Hematopoietic multipotent progenitor cell treated with erythropoietin and hydrocortisone succinate and interleukin-3 and kit ligand, for 8 days (in vitro differentiated cells): ENCODE data around the gene CELA3A.

ENCODE experiments used
- DNase-seq: peaks from one replicate; pipeline ENCODE4 v3.0.0-alpha.2; 2015

Gene CELA3A

DNA sequence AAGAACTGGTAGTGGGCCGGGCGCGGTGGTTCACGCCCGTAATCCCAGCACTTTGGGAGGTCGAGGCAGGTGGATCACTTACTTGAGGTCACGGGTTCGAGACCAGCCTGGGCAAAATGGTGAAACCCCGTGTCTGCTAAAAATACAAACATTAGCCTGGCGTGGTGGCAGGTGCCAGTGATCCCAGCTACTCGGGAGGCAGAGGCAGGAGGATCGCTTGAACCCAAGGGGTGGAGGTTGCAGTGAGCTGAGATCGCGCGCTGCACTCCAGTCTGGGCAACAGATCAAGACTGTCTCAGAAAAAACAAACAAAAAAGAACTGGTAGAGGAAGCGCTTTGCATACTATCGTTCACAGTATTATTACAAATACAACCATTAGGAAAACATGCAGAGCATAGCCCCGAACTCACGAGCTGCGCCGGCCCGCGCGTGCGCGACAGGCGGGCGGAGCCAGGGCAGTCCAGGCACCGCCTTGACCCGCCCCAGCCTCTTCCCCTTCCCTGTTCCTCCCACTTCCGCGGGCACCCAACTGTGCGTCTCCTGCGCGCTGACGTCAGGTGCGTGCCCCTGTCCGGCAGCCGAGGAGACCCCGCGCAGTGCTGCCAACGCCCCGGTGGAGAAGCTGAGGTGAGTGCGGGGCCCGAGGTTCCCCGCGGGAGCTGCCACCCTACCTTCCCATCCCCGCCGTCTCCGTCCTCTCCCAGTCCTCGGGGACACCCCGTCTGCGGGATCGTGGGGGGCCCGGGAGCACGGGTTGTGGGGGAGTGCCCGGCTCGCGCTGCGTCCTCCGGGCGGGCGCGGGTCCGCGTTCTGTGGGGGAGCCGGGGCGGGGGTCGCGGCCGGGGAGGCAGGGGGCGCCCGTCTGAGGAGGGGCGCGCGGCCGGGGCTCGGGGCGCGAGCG is 50.9 kb downstream of the CELA3A start, which contains the start of gene CDC42:
Gene CDC42, plus strand, starts transcription at position 595 of the 902 bp plus-strand sequence. CDS start 25,770 bp downstream, outside the sequence.
- DNase-seq: peak; percentile 97

DNA sequence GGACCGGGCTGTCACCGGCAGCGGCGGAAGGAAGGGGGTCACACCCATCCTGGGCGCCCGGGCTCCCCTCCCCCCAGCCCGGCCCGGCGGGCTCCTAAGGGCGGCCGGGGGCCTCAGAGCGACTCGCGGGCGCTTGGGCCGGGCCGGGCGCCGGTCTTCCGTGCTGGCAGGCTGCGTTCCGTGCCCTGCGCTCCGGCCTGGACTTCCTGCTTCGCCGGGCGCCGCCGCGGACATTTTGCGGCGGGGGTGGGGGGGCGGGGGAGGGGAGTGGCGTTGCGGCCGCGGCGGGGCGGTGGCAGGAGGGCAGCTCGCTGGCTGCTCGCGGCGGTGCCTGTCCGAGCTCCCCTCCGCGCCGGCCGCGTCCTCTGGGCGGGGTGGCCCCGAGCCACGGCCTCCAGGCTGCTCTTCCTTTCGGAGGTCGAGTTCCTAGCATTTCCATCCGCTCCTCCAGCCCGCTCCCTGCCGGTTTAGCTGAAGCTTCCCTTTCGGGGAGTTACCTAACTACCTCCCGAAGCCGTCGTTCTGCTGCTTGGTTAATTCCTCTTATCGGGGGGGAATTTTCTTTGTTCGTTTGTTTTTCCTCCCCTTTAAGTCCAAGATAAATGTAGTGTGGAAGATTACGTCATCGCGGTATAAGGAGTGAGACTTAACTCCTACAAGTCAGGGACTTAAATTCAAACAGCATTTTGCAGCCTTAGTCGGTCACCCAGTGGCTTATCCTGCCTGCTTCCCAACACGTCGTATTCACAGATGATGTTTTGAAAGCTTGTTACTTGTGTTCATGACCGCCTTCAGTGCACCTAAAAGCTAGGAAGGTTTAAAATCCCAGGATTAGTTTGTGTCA is 51.8 kb downstream of the CELA3A start:
- DNase-seq: peak; percentile 84

DNA sequence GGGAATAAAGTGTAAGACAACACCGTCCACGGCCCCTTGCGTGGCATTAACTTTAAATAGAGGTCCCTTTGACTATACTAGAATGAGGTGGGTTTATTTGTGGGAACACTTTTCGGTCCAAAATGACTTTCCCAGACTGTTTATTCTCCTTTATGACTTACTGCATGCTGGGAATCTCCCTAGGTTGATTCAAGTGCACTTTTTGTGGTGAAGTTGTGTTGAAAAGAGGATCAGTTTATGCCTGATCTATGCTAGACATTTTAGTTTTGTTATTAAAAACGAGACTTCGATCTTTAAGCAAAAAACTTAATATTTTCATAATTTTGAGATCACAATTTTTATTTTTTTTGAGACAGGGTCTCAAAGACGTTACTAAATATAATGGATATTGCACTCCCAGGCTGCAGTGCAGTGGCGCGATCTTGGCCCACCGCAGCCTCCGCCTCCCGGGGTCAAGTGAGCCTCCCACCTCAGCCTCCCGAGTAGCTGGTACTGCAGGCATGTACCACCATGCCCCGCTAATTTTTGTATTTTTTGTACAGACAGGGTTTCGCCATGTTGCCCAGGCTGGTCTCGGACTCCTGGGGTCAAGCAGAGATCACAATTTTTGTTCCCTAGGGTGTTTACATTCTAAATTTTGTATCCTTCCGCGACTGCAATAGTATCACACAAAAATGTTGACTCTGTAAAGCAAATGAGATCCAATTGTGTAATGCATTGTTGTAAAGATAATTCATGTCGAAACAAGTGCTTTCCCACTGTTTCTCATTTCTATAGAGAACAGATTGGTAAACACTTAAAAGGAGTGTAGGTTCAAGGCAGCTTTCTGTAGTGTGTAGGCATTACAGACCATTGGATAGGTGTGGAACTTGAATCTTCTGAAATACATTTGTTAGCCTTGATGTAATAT is 52.7 kb downstream of the CELA3A start:
- DNase-seq: no peak

DNA sequence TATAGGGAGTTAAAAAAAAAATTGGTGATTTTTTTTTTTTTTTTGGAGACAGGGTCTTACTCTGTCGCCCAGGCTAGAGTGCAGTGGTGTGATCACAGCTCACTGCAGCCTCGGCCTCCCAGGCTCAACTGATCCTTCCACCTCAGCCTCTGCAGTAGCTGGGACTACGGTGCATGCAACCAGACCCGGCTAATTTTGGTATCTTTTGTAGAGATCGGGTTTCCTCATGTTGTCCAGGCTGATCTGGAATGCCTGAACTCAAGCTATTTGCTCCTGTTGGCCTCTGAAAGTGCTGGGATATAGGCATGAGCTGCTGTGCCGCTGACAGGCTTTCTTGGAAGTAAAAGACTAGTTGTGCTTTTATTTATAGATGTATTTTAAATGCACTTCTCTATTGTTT is 54.0 kb downstream of the CELA3A start:
- no peak for DNase-seq

DNA sequence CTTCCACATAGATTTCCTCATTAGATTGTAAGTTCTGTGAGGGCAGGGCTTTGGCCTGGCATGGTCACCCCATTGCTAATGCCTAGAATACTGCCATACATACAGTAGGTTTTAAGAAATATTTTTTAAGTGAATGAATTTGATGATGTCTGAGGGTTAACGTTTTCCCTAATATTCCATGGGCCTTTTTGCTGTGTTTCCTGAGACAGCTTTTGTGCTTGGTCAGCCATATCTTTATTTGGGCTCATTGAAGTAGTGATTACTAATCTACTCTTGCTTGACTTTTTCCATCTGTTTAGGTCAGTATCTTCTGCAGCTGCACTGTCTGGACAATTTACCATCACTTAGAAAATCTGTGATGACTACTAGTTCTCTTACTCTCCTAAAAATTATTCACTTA is 54.6 kb downstream of the CELA3A start:
- DNase-seq: no peak

DNA sequence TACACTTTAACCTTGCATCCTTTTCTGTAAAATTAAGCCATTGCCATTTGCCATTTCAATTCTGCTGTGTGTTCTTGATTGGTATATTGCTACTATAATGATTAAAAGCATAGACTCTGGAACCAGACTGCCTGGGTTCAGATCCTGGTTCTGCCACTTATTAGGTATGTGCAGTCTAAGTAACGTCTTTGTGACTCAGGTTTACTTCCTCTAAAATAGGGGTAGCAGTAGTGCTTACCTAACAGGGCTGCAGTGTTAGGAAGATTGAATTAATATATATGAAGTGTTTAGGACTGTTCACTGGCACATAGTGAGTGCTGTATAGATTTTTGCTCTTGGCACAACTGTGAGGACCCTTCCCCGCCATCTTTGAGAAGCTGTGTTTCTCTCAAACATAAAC is 55.5 kb downstream of the CELA3A start:
- no peak for DNase-seq

DNA sequence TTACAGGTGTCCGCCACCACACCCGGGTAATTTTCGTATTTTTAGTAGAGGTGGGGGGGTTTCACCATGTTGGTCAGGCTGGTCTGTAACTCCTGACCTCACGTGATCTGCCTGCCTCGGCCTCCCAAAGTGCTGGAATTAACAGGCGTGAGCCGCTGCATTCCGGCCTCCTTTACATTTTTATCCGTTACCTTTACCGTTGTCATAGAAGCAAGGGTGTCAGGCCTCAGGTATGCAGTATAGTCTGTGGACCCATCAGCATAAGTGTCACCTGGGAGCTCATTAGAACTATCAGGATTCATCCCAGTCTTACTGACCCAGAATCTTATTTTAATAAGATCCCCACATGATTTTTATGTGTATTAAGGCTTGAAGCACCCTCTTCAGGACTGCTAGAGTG is 56.4 kb downstream of the CELA3A start:
- no peak for DNase-seq
